ENCODE results near the gene COA7.

The COA7 gene

GRCh38 chr1:52681136-52681535 is 17.0 kb downstream of the COA7 start:
- no peak for TF ChIP-seq CTCF (IDR thresholded peaks at IDR 0.05; ENCODE audit: borderline replicate concordance, control extremely low read depth, extremely low read depth, insufficient read depth, missing control alignments)
- DNase-seq (ENCODE audit: low spot score) = no peak
- in situ Hi-C loops (cut with MboI; ENCODE audit: low sequenced_read_pairs, unreplicated experiment) = loop anchor here (10.0 to 25.0 kb wide), 2 partner anchors 286 to 544 kb away; partner anchors contain the start of gene ZFYVE9

GRCh38 chr1:52680353-52680752 is 17.8 kb downstream of the COA7 start:
- in situ Hi-C loops (cut with MboI; ENCODE audit: low sequenced_read_pairs, unreplicated experiment) = loop anchor here (10.0 to 25.0 kb wide), 2 partner anchors 286 to 543 kb away; partner anchors contain the start of gene ZFYVE9
- no peak for TF ChIP-seq CTCF (IDR thresholded peaks at IDR 0.05; ENCODE audit: borderline replicate concordance, control extremely low read depth, extremely low read depth, insufficient read depth, missing control alignments)
- DNase-seq (ENCODE audit: low spot score) = no peak

- DNase-seq (ENCODE audit: low spot score) = no peak
- in situ Hi-C loops (cut with MboI; ENCODE audit: low sequenced_read_pairs, unreplicated experiment) = loop anchor here (25.0 kb wide), 1 partner anchor 542 kb away; the partner anchor contains the start of gene ZFYVE9
- TF ChIP-seq CTCF (IDR thresholded peaks at IDR 0.05; ENCODE audit: borderline replicate concordance, control extremely low read depth, extremely low read depth, insufficient read depth, missing control alignments) = no peak
Measured at GRCh38 chr1:52679498-52679897, 18.6 kb downstream of the COA7 start.

GRCh38 chr1:52679048-52679447 is 19.1 kb downstream of the COA7 start:
- no peak for TF ChIP-seq CTCF (IDR thresholded peaks at IDR 0.05; ENCODE audit: borderline replicate concordance, control extremely low read depth, extremely low read depth, insufficient read depth, missing control alignments)
- in situ Hi-C loops (cut with MboI; ENCODE audit: low sequenced_read_pairs, unreplicated experiment) = loop anchor here (25.0 kb wide), 1 partner anchor 542 kb away; the partner anchor contains the start of gene ZFYVE9
- no peak for DNase-seq (ENCODE audit: low spot score)

GRCh38 chr1:52677076-52677806 is 20.9 kb downstream of the COA7 start:
- TF ChIP-seq CTCF (IDR thresholded peaks at IDR 0.05; ENCODE audit: borderline replicate concordance, control extremely low read depth, extremely low read depth, insufficient read depth, missing control alignments) = no peak
- DNase-seq (ENCODE audit: low spot score) = no peak
- in situ Hi-C loops (cut with MboI; ENCODE audit: low sequenced_read_pairs, unreplicated experiment) = loop anchor here (25.0 kb wide), 1 partner anchor 540 kb away; the partner anchor contains the start of gene ZFYVE9

GRCh38 chr1:52676249-52676903 is 21.8 kb downstream of the COA7 start:
- no peak for TF ChIP-seq CTCF (IDR thresholded peaks at IDR 0.05; ENCODE audit: borderline replicate concordance, control extremely low read depth, extremely low read depth, insufficient read depth, missing control alignments)
- DNase-seq (ENCODE audit: low spot score) = no peak
- in situ Hi-C loops (cut with MboI; ENCODE audit: low sequenced_read_pairs, unreplicated experiment) = loop anchor here (25.0 kb wide), 1 partner anchor 539 kb away; the partner anchor contains the start of gene ZFYVE9
